OCI-LY1 (cell line): ENCODE data around the gene IMPA2.

ENCODE experiments used
- CTCF ChIP-seq: fragments of 200-600 bp; sonication (generic), shearing (Covaris generic); IDR thresholded peaks from 2 replicates; pipeline ENCODE4 v1.5.1; 2017; ENCODE audit warnings: mild to moderate bottlenecking, antibody characterized with exemption, low read length, moderate library complexity, mixed read lengths
- EZH2 ChIP-seq: fragments of 200-600 bp; sonication (generic), shearing (Covaris generic); IDR thresholded peaks from 2 replicates; pipeline ENCODE4 v1.8.0; 2017; ENCODE audit warnings: borderline replicate concordance, mixed run types, mild to moderate bottlenecking, antibody characterized with exemption, low read length, moderate library complexity, mixed read lengths

GRCh38 chr18:11978956-11979355 is 2.4 kb upstream of the IMPA2 start:
- TF ChIP-seq CTCF = no peak
- no peak for TF ChIP-seq EZH2
